Kidney epithelial cell (primary cell): Measurements from ENCODE around the gene RXRA. TPM values are rescaled to one million over a fixed set of nuclear protein-coding genes. Genes with fewer than 3 reads are reported as not detected.
A peak's percentile ranks its signal among the peaks of the same experiment; 100 is the strongest.

Experiments
- DNase-seq: peaks from one replicate; pipeline ENCODE4 v3.0.0-alpha.2; 2010; ENCODE audit warnings: low read depth
- H3K27me3 ChIP-seq: 2 replicates; pipeline ENCODE4 v1.6.0; 2011; ENCODE audit warnings: low read length; ENCODE audit not compliant: control insufficient read depth, insufficient read depth
- H3K36me3 ChIP-seq: 2 replicates; pipeline ENCODE4 v1.5.1; 2011; ENCODE audit warnings: low read length; ENCODE audit not compliant: control insufficient read depth, insufficient read depth
- H3K4me3 ChIP-seq: 2 replicates; pipeline ENCODE4 v1.5.1; 2011; ENCODE audit warnings: low read depth, mild to moderate bottlenecking, control low read depth, low read length
- total RNA-seq: library from RNA; depleted of rRNA; stranded (reverse); fragments of >200 nt; gene quantifications from 2 replicates; pipeline ENCODE4 v1.2.3, GENCODE V29; 2015
- TF ChIP-seq, protein P1 (sequence below): IDR thresholded peaks from 2 replicates; pipeline ENCODE4 v1.5.1; 2011; ENCODE audit warnings: mild to moderate bottlenecking, moderate library complexity, low read length, control low read depth, inconsistent platforms; ENCODE audit not compliant: insufficient read depth, poor library complexity, severe bottlenecking

RXRA gene
- total RNA-seq, 1 donor from 2014 or later = 15.0 TPM

- H3K27me3 ChIP-seq = peaks cover 21% of the 10 kb centered on the region
- peak; percentile 87 for DNase-seq
- H3K4me3 ChIP-seq = no peak overlapping the region
- TF ChIP-seq, protein P1, sequence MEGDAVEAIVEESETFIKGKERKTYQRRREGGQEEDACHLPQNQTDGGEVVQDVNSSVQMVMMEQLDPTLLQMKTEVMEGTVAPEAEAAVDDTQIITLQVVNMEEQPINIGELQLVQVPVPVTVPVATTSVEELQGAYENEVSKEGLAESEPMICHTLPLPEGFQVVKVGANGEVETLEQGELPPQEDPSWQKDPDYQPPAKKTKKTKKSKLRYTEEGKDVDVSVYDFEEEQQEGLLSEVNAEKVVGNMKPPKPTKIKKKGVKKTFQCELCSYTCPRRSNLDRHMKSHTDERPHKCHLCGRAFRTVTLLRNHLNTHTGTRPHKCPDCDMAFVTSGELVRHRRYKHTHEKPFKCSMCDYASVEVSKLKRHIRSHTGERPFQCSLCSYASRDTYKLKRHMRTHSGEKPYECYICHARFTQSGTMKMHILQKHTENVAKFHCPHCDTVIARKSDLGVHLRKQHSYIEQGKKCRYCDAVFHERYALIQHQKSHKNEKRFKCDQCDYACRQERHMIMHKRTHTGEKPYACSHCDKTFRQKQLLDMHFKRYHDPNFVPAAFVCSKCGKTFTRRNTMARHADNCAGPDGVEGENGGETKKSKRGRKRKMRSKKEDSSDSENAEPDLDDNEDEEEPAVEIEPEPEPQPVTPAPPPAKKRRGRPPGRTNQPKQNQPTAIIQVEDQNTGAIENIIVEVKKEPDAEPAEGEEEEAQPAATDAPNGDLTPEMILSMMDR = peak; percentile 95
- H3K36me3 ChIP-seq = no peaks in the 10 kb centered on the region
Observed at GRCh38 chr9:134443174-134444037, 117.2 kb downstream of the RXRA start.

GRCh38 chr9:134444038-134444315 is 117.7 kb downstream of the RXRA start:
- TF ChIP-seq, protein P1 = no peak
- Histone ChIP-seq H3K27me3 (peaks cover 21% of the 10 kb centered on the region), H3K4me3 (no peak overlapping the region), H3K36me3 (no peaks in the 10 kb centered on the region)
- no peak for DNase-seq

- TF ChIP-seq, protein P1 = no peak
- peaks cover 21% of the 10 kb centered on the region for H3K27me3 ChIP-seq
Observed at GRCh38 chr9:134445000-134445399, 118.7 kb downstream of the RXRA start.

GRCh38 chr9:134449180-134449916 is 123.1 kb downstream of the RXRA start:
- Histone ChIP-seq H3K36me3 (no peaks in the 10 kb centered on the region), H3K27me3 (peaks cover 3% of the 10 kb centered on the region), H3K4me3 (no peak overlapping the region)
- peak; percentile 72 for DNase-seq
- TF ChIP-seq, protein P1 = peak; percentile 88

More at GRCh38 chr9:134445000-134445399, 118.7 kb downstream of the RXRA start:
- DNase-seq = no peak
- no peak overlapping the region for H3K4me3 ChIP-seq
- H3K36me3 ChIP-seq = no peaks in the 10 kb centered on the region

DNA sequence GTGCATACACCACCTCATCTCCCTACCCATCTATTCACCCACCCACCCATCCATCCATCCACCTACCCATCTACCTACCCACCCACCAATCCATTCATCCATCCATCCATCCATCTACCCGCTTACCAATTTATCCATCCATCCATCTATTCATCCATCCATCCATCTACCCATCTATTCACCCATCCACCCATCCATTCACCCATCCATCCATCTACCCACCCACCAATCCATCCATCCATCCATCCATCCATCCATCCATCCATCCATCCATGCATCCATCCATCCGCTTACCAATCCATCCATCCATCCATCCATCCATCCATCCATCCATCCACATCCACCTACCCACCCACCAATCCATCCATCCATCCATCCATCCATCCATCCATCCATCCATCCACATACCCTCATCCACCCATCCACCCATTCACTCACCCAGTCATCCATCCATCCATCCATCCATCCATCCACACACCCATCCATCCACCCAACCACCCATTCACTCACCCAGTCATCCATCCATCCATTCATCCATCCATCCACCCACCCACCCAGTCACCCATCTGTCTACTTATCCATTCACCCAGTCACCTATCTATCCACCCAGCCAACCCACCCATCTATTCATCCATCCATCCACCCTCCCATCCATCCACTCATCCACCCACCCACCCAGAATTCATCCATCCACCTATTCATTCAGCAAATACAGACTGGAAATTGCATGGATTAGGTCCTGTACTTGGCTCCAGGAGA is 125.6 kb downstream of the RXRA start:
- no peak for DNase-seq
- Histone ChIP-seq H3K4me3 (no peak overlapping the region), H3K36me3 (no peaks in the 10 kb centered on the region), H3K27me3 (peaks cover 3% of the 10 kb centered on the region)
- TF ChIP-seq, protein P1 = no peak
